Ishikawa (cell line): Measurements from ENCODE around the gene PLP1.

ENCODE experiments used
- FOXM1 ChIP-seq: IDR thresholded peaks from 2 replicates; pipeline ENCODE4 v1.6.1; 2012; ENCODE audit warnings: low read depth, borderline replicate concordance
- RAD21 ChIP-seq: IDR thresholded peaks from 2 replicates; pipeline ENCODE4 v1.6.1; 2012; ENCODE audit warnings: low read depth
- TCF12 ChIP-seq: IDR thresholded peaks from 2 replicates; pipeline ENCODE4 v1.6.1; 2012; ENCODE audit warnings: low read depth
- YY1 ChIP-seq: IDR thresholded peaks from 2 replicates; pipeline ENCODE4 v1.6.1; 2012; ENCODE audit warnings: low read depth
- TF ChIP-seq, protein P1 (sequence below): IDR thresholded peaks from 2 replicates; pipeline ENCODE4 v1.6.1; 2012

DNA sequence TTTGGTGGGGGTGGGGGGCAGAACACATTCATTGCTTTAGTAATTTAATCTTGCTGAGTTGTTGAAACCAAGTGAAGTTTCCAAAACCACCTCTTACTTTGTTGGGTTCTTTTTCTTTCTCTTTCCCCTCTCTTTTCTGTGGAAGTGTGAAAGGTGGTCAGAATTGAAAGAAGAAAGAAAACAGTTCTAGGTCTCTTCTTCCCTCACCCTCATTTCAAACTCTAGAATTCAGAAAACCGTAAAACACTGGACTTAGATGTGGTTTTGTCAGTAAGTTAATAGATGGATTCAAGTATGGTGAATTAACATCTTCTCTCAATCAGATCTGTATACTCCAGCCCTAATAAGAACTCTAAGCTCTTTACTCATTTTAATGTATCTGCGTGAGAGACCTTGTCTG lies 23.7 kb downstream of the PLP1 start:
- TF ChIP-seq, protein P1, sequence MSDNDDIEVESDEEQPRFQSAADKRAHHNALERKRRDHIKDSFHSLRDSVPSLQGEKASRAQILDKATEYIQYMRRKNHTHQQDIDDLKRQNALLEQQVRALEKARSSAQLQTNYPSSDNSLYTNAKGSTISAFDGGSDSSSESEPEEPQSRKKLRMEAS, result no peak
- TF ChIP-seq YY1, result no peak
- TF ChIP-seq FOXM1, result no peak
- TF ChIP-seq RAD21, result no peak
- TF ChIP-seq TCF12, result no peak
